Smooth muscle cell (in vitro differentiated cells): ENCODE results near the gene CDH8. TPM values are rescaled to one million over a fixed set of nuclear protein-coding genes. Genes with fewer than 3 reads are reported as not detected.
A peak's percentile ranks its signal among the peaks of the same experiment; 100 is the strongest.

Source experiments
- DNase-seq: peaks from one replicate; lab custom pipeline; 2025; ENCODE audit not compliant: unreplicated experiment; lab: John Stamatoyannopoulos, UW
- H2AFZ ChIP-seq: fragments of 200-600 bp; sonication (generic); 2 replicates; pipeline ENCODE4 v1.6.0; 2016; ENCODE audit warnings: antibody characterized with exemption, low read depth, mild to moderate bottlenecking
- H3F3A ChIP-seq: fragments of 200-600 bp; sonication (generic); 2 replicates; pipeline ENCODE4 v1.6.0; 2017; ENCODE audit warnings: antibody characterized with exemption, low read depth
- H3K27ac ChIP-seq: fragments of 200-600 bp; sonication (generic); 2 replicates; pipeline ENCODE4 v1.5.1; 2016; ENCODE audit warnings: low read depth, mild to moderate bottlenecking
- H3K27me3 ChIP-seq: fragments of 200-600 bp; sonication (generic); 2 replicates; pipeline ENCODE4 v1.6.1; 2016; ENCODE audit warnings: low read depth, mild to moderate bottlenecking
- H3K36me3 ChIP-seq: fragments of 200-600 bp; sonication (generic); 2 replicates; pipeline ENCODE4 v1.5.1; 2016; ENCODE audit warnings: low read depth
- H3K4me1 ChIP-seq: fragments of 200-600 bp; sonication (generic); 2 replicates; pipeline ENCODE4 v1.5.1; 2016; ENCODE audit warnings: low read depth
- H3K4me2 ChIP-seq: fragments of 200-600 bp; sonication (generic); 2 replicates; pipeline ENCODE4 v1.6.0; 2016; ENCODE audit warnings: mild to moderate bottlenecking
- H3K4me3 ChIP-seq: fragments of 200-600 bp; sonication (generic); 2 replicates; pipeline ENCODE4 v1.5.1; 2016; ENCODE audit warnings: mild to moderate bottlenecking
- H3K79me2 ChIP-seq: fragments of 200-600 bp; sonication (generic); 2 replicates; pipeline ENCODE4 v1.6.0; 2016; ENCODE audit warnings: low read depth, mild to moderate bottlenecking
- H3K9ac ChIP-seq: fragments of 200-600 bp; sonication (generic); 2 replicates; pipeline ENCODE4 v1.6.0; 2016; ENCODE audit warnings: low read depth
- H3K9me3 ChIP-seq: fragments of 200-600 bp; sonication (generic); replicated peaks from 2 replicates; pipeline ENCODE4 v1.5.1; 2016; ENCODE audit warnings: low read depth
- H4K20me1 ChIP-seq: fragments of 200-600 bp; sonication (generic); 2 replicates; pipeline ENCODE4 v1.6.0; 2016; ENCODE audit warnings: low read depth
- WGBS: methylation state at CpG from one replicate; pipeline ENCODE4 v1.1.7; 2016; ENCODE audit warnings: low lambda C conversion rate; 5-methylcytosine and 5-hydroxymethylcytosine counted together
- polyA plus RNA-seq: library from polyadenylated mRNA; unstranded; fragments of >200 nt; fragmentation: Nextera tagmentation; extraction: Ambion mirVana; gene quantifications from 2 replicates; pipeline ENCODE4 v1.2.1, GENCODE V29; 2016
- total RNA-seq: library from RNA; depleted of rRNA; stranded (reverse); fragments of >200 nt; gene quantifications from 2 replicates; pipeline ENCODE4 v1.2.3, GENCODE V29; 2014
- TF ChIP-seq, protein P1 (sequence below): fragments of 200-600 bp; sonication (generic); IDR thresholded peaks from 2 replicates; pipeline ENCODE4 v1.5.1; 2017; ENCODE audit warnings: borderline replicate concordance, mild to moderate bottlenecking, antibody characterized with exemption; ENCODE audit not compliant: insufficient read depth, poor library complexity, severe bottlenecking

Gene CDH8
- total and polyA plus RNA-seq, 2 experiments from 2014 or later, result 1.8 to 5.5 TPM

DNA sequence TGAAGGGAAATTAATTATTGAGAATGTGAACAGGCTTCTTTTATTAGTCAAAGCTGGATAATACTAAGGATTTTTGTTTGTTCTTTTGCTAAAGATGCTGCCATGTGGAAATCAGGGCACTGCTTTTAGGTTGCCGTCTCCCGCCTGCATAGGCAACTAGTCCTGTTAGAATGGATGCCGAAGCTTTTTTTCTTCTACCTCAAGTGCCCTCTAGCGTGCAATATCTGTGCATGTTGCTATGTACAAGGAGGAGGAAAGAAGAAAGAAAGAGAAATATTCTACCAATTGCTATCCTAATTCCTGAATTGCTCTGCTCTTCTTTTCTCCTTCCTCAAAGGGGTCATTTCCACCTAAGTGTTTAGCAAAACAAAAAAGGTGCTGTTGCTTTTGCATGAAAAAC is 5.2 kb upstream of the CDH8 start:
- Histone ChIP-seq H3K27me3 (peaks cover 42% of the 10 kb centered on the region), H3K9ac (no peak overlapping the region), H3F3A (no peaks in the 10 kb centered on the region), H3K4me2 (no peak overlapping the region), H3K4me1 (peaks cover 9% of the 10 kb centered on the region), H3K36me3 (no peaks in the 10 kb centered on the region), H3K9me3 (no peaks in the 10 kb centered on the region), H2AFZ (no peak overlapping the region), H3K79me2 (no peaks in the 10 kb centered on the region), H3K27ac (no peak overlapping the region), H4K20me1 (no peaks in the 10 kb centered on the region), H3K4me3 (no peak overlapping the region)
- TF ChIP-seq, protein P1, sequence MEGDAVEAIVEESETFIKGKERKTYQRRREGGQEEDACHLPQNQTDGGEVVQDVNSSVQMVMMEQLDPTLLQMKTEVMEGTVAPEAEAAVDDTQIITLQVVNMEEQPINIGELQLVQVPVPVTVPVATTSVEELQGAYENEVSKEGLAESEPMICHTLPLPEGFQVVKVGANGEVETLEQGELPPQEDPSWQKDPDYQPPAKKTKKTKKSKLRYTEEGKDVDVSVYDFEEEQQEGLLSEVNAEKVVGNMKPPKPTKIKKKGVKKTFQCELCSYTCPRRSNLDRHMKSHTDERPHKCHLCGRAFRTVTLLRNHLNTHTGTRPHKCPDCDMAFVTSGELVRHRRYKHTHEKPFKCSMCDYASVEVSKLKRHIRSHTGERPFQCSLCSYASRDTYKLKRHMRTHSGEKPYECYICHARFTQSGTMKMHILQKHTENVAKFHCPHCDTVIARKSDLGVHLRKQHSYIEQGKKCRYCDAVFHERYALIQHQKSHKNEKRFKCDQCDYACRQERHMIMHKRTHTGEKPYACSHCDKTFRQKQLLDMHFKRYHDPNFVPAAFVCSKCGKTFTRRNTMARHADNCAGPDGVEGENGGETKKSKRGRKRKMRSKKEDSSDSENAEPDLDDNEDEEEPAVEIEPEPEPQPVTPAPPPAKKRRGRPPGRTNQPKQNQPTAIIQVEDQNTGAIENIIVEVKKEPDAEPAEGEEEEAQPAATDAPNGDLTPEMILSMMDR, result peak; percentile 44
- no peak for DNase-seq
- 20% methylated on average over 4 of the region's 4 CpGs for WGBS

DNA sequence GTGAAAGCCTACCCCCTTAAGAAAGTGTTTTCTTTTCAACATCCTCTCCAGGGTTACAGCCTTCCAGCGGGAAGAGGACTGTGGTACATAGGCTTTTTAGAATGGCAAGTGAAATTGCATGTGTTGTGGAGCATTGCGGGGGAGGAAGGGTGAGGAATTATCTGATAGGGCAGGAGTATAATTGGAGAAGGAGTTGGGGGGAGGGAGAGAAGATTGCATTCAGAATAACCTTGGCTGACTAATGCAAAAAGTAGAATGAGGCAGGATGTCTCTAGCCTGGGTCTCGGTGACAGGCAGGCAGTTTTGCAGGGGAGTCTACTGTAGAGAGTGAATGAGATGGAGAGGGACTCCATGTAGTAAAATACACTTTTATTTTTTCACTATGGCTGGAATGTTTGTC is 2.4 kb upstream of the CDH8 start:
- TF ChIP-seq, protein P1, result no peak
- Histone ChIP-seq H3K27ac (no peak overlapping the region), H3K36me3 (no peaks in the 10 kb centered on the region), H3K9ac (no peak overlapping the region), H3K4me1 (peaks cover 22% of the 10 kb centered on the region), H2AFZ (no peak overlapping the region), H3K4me2 (no peak overlapping the region), H3K79me2 (no peaks in the 10 kb centered on the region), H4K20me1 (no peaks in the 10 kb centered on the region), H3K4me3 (no peak overlapping the region), H3K27me3 (peaks cover 68% of the 10 kb centered on the region), H3F3A (no peaks in the 10 kb centered on the region), H3K9me3 (no peaks in the 10 kb centered on the region)
- DNase-seq, result no peak
- WGBS, result 57% methylated on average over 3 of the region's 3 CpGs

DNA sequence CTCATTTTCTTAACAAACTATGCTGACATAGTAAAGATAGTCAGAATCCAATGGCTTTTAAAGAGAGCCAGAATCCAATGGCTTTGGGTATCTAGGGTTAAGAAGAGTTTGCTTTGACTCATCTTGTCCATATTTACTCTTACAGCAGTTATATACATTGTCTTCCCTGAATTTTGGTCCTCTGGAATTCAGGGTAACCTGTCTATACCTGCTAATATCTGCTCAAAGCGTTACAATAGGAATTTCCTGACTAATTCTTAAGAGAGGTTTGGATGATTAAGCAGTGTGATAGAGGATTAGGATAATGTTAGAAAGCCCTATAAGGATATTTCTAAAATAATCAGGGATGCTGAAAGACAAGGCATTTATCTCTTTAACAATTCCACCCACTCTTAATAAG is 2.0 kb upstream of the CDH8 start:
- peaks cover 71% of the 10 kb centered on the region for H3K27me3 ChIP-seq

DNA sequence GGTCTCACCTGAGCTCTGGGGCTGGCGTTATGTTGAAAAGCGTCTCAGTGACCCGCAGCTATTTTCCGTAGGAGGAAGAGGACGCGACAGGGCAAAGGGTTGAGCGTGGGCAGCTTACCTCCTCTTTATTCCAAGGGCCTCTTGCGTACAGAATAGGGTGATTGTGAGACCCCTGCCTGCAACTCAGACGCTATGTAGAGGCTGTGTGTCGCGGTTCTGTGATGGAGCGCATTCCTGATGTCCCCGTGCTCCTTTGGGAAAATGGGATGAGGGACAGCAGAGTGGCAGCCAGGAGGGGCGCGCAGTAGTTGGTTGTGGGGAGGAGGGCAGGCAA is 531 bp upstream of the CDH8 start:
- Histone ChIP-seq H3F3A (no peaks in the 10 kb centered on the region), H3K36me3 (no peaks in the 10 kb centered on the region), H4K20me1 (no peaks in the 10 kb centered on the region), H3K4me2 (peak overlapping the region; percentile 88), H3K27me3 (peaks cover 82% of the 10 kb centered on the region), H3K9me3 (no peaks in the 10 kb centered on the region), H2AFZ (no peak overlapping the region), H3K9ac (no peak overlapping the region), H3K4me1 (peaks cover 35% of the 10 kb centered on the region), H3K79me2 (no peaks in the 10 kb centered on the region), H3K27ac (no peak overlapping the region), H3K4me3 (peak overlapping the region; percentile 43)
- no peak for DNase-seq
- WGBS, result 8% methylated on average over 15 of the region's 15 CpGs
- TF ChIP-seq, protein P1, result no peak

More for the DNA sequence above, 2.0 kb upstream of the CDH8 start:
- no peaks in the 10 kb centered on the region for H3K9me3 ChIP-seq
- H3F3A ChIP-seq, result no peaks in the 10 kb centered on the region
- H3K36me3 ChIP-seq, result no peaks in the 10 kb centered on the region
- 59% methylated on average over 1 of the region's 1 CpG for WGBS
- H3K9ac ChIP-seq, result no peak overlapping the region
- no peaks in the 10 kb centered on the region for H4K20me1 ChIP-seq
- TF ChIP-seq, protein P1, result no peak
- no peak overlapping the region for H3K27ac ChIP-seq
- H3K4me2 ChIP-seq, result no peak overlapping the region
- H3K4me3 ChIP-seq, result no peak overlapping the region
- no peak for DNase-seq
- H3K79me2 ChIP-seq, result no peaks in the 10 kb centered on the region
- no peak overlapping the region for H2AFZ ChIP-seq
- H3K4me1 ChIP-seq, result peaks cover 26% of the 10 kb centered on the region
